ENCODE results near the gene SHC2. TPM values are rescaled to one million over a fixed set of nuclear protein-coding genes. Genes with fewer than 3 reads are reported as not detected.

Gene SHC2
- total RNA-seq, 1 experiment from 2014 or later = 16.6 TPM

DNA sequence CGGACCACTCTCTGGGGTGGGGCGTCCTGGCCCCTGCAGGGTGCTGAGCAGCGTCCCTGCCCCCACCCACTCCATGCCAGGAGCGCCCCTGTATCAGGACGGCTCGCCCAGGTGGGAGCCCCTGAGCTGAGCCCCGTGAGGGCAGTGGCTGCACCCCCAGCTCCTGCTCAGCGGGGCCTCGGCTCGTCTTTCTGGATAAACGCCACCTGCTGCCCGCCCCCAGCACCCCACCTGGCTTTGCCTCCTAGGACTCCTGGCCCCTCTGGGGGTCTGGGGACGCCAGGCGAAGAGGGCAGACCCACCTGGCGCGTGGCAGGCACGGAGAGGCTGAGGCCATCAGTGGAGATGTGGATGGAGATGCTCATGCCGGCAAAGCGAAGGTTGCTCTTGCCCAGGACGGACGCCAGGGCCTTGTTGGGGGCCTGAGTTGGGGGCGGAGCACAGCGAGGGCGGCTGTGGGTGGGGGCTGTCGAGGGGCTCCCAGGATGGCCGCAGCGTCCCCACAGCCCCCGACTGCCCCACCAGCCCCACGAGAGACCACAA lies 22.3 kb downstream of the SHC2 start:
- Histone ChIP-seq H3K56ac (ENCODE audit: insufficient read length, low read depth, low read length) (no peak overlapping the region), H2BK120ac (ENCODE audit: low read depth, low read length, poor library complexity, severe bottlenecking) (no peak overlapping the region), H3K18ac (ENCODE audit: insufficient read length, low read depth, low read length) (no peak overlapping the region), H3K23me2 (ENCODE audit: insufficient read length, low read depth, low read length, poor library complexity, severe bottlenecking) (peaks cover 2% of the 10 kb centered on the region), H3T11ph (ENCODE audit: low read length) (no peak overlapping the region), H3K23ac (ENCODE audit: insufficient read length, low read depth, low read length) (no peak overlapping the region), H4K20me1 (ENCODE audit: control insufficient read depth, insufficient read depth, insufficient read length) (no peaks in the 10 kb centered on the region), H3K27ac (ENCODE audit: insufficient read length, low read depth, low read length) (no peak overlapping the region), H3K4me2 (ENCODE audit: insufficient read depth, insufficient read length, low read length) (no peak overlapping the region), H4K8ac (replicated peaks; ENCODE audit: insufficient read length, low read depth, low read length) (no peak overlapping the region), H3K4ac (ENCODE audit: low read depth, low read length) (no peak overlapping the region), H3K9me3 (ENCODE audit: control insufficient read depth, low read depth, low read length) (no peaks in the 10 kb centered on the region), H3K27me3 (ENCODE audit: insufficient read depth, low read length) (no peaks in the 10 kb centered on the region; the same call in 1 of the 2 replicates), H2BK12ac (ENCODE audit: insufficient read length, low read depth, low read length) (no peak overlapping the region), H3K9ac (ENCODE audit: extremely low read depth, insufficient read length, low read length) (no peak overlapping the region), H3K79me1 (ENCODE audit: insufficient read depth, low read depth, low read length, poor library complexity, severe bottlenecking) (no peaks in the 10 kb centered on the region), H2AK5ac (ENCODE audit: insufficient read length, low read length) (no peak overlapping the region), H2AFZ (ENCODE audit: low read length) (no peak overlapping the region), H2BK5ac (ENCODE audit: insufficient read length, low read length) (no peak overlapping the region), H4K5ac (ENCODE audit: insufficient read length, low read depth, low read length) (no peak overlapping the region), H2BK20ac (ENCODE audit: low read depth, low read length, poor library complexity, severe bottlenecking) (no peak overlapping the region), H3K14ac (ENCODE audit: insufficient read depth, low read length) (no peak overlapping the region), H2BK15ac (ENCODE audit: low read depth, low read length) (no peak overlapping the region), H4K91ac (ENCODE audit: insufficient read length, low read depth, low read length) (no peak overlapping the region), H3K79me2 (ENCODE audit: insufficient read depth, low read length) (no peaks in the 10 kb centered on the region), H3K4me1 (ENCODE audit: insufficient read depth, low read length) (no peaks in the 10 kb centered on the region; the same call in 1 of the 2 replicates)
- WGBS (ENCODE audit: extremely low coverage, insufficient read length, low lambda C conversion rate) = no CpG with 5 or more reads among the region's 29 CpGs
- Mint-ChIP-seq H3K27ac (no peak overlapping the region), H3K9me3 (peaks cover 4 to 14% of the 10 kb centered on the region in 2 experiments; a peak in 3 of 5 replicates), H3K4me3 (no peak overlapping the region), H3K4me1 (peaks cover 10 to 16% of the 10 kb centered on the region in 2 experiments), H3K27me3 (ENCODE audit: low read depth) (peaks cover 4% of the 10 kb centered on the region), H3K36me3 (ENCODE audit: insufficient read depth in 1 of 3, low read depth in 3 of 3) (peaks cover 0 to 10% (median 5%) of the 10 kb centered on the region in 3 experiments; a peak in 4 of 7 replicates)
- TF ChIP-seq, protein P1, sequence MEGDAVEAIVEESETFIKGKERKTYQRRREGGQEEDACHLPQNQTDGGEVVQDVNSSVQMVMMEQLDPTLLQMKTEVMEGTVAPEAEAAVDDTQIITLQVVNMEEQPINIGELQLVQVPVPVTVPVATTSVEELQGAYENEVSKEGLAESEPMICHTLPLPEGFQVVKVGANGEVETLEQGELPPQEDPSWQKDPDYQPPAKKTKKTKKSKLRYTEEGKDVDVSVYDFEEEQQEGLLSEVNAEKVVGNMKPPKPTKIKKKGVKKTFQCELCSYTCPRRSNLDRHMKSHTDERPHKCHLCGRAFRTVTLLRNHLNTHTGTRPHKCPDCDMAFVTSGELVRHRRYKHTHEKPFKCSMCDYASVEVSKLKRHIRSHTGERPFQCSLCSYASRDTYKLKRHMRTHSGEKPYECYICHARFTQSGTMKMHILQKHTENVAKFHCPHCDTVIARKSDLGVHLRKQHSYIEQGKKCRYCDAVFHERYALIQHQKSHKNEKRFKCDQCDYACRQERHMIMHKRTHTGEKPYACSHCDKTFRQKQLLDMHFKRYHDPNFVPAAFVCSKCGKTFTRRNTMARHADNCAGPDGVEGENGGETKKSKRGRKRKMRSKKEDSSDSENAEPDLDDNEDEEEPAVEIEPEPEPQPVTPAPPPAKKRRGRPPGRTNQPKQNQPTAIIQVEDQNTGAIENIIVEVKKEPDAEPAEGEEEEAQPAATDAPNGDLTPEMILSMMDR (conservative IDR thresholded peaks at IDR 0.05) = no peak
- no peak for DNase-seq
